Esophagus muscularis mucosa (tissue), 4 donors: ENCODE results near the gene ZDHHC12.

Source experiments
- CTCF ChIP-seq, 3 experiments: fragments of 200-600 bp in 2 of 3; fragments of 450-650 bp in 1 of 3; sonication (generic) in 2 of 3; IDR thresholded peaks; one replicate each; pipeline ENCODE4 v1.5.1; 2017 to 2019; ENCODE audit warnings: antibody characterized with exemption in 3 of 3, mild to moderate bottlenecking in 2 of 3, moderate library complexity in 1 of 3
- EP300 ChIP-seq: sonication (generic); formaldehyde crosslinking; IDR thresholded peaks from one replicate; pipeline ENCODE4 v1.6.1; 2017; ENCODE audit warnings: antibody characterized with exemption
- POLR2A ChIP-seq: fragments of 450-650 bp; IDR thresholded peaks from one replicate; pipeline ENCODE4 v1.6.1; 2017; ENCODE audit warnings: antibody characterized with exemption, moderate library complexity, mild to moderate bottlenecking, low read depth

GRCh38 chr9:128768606-128769005 is 44.7 kb upstream of the ZDHHC12 start:
- no peak for TF ChIP-seq CTCF (IDR thresholded peaks at IDR 0.05)
- TF ChIP-seq POLR2A, result no peak
- TF ChIP-seq EP300, result no peak
